HepG2 (cell line): ENCODE measurements around the gene CDC6. TPM values are rescaled to one million over a fixed set of nuclear protein-coding genes. Genes with fewer than 3 reads are reported as not detected.

Source experiments
- ATAC-seq: fragments of 200-7000 bp; cut with Tn5 transposase; 3 replicates; pipeline ENCODE4 v1.9.1; 2020; ENCODE audit warnings: mild to moderate bottlenecking, moderate library complexity
- BruUV-seq: library from RNA; stranded (reverse); fragments of 400-500 nt; replicated peaks from 2 replicates; lab custom pipeline; 2021; lab: Mats Ljungman, UMichigan
- CTCF ChIA-PET: fragments of 300-600 bp; formaldehyde crosslinking; extraction: SDS; loops from one replicate; lab custom pipeline; 2021; ENCODE audit warnings: low total read pairs, inconsistent platforms, low intra/inter-chr PET ratio; lab: Yijun Ruan, JAX
- POLR2A ChIA-PET: fragments of 350-600 bp; sonication (Branson Sonifier 250); formaldehyde crosslinking; loops from one replicate; lab custom pipeline; 2020; ENCODE audit warnings: antibody characterized with exemption, inconsistent platforms; lab: Yijun Ruan, JAX
- DNase-seq: peaks from one replicate; pipeline ENCODE4 v3.0.0-alpha.2; 2015; ENCODE audit warnings: low spot score
- FAIRE-seq: peaks from 3 replicates; lab custom pipeline; 2011; peaks lifted over from hg19 to GRCh38; lab: Jason Lieb, UNC
- H2AFZ ChIP-seq: one replicate; pipeline ENCODE4 v1.6.1; 2011; ENCODE audit warnings: low read length, inconsistent platforms
- H3K27ac ChIP-seq: fragments of 300-600 bp; 3 replicates; pipeline ENCODE4 v1.8.0; 2011; ENCODE audit warnings: mixed run types, mild to moderate bottlenecking, mixed read lengths, low read length, inconsistent platforms; ENCODE audit not compliant: insufficient read depth; ENCODE audit errors: extremely low read length
- H3K27me3 ChIP-seq, 2 experiments: fragments of 200-600 bp in 1 of 2; 2 replicates in 1 of 2; 3 replicates in 1 of 2; pipeline versions ENCODE4 v1.6.0 to v1.8.0; 2011; ENCODE audit warnings: low read length in 2 of 2, mild to moderate bottlenecking in 2 of 2, moderate library complexity in 2 of 2, inconsistent platforms in 1 of 2; ENCODE audit not compliant: insufficient read depth in 2 of 2, control insufficient read depth in 1 of 2
- H3K36me3 ChIP-seq, 2 experiments: fragments of 200-600 bp in 1 of 2; replicated peaks in 1 of 2; 2 replicates in 1 of 2; 3 replicates in 1 of 2; pipeline versions ENCODE4 v1.5.1 to v1.8.0; 2011; ENCODE audit warnings: low read length in 2 of 2, inconsistent platforms in 1 of 2; ENCODE audit not compliant: insufficient read depth in 2 of 2, control insufficient read depth in 1 of 2
- H3K4me1 ChIP-seq: 2 replicates; pipeline ENCODE4 v1.5.1; 2012; ENCODE audit warnings: low read length, inconsistent platforms; ENCODE audit not compliant: insufficient read depth
- H3K4me2 ChIP-seq: 2 replicates; pipeline ENCODE4 v1.6.0; 2011; ENCODE audit warnings: low read depth, low read length, inconsistent platforms
- H3K4me3 ChIP-seq, 3 experiments: fragments of 200-600 bp in 1 of 3; sonication (generic), shearing (Covaris generic) in 1 of 3; replicated peaks in 1 of 3; 2 replicates each; pipeline ENCODE4 v1.5.1; 2011 to 2016; ENCODE audit warnings: low read length in 3 of 3, inconsistent platforms in 2 of 3, low read depth in 2 of 3, mild to moderate bottlenecking in 2 of 3, control low read depth in 1 of 3, mixed read lengths in 1 of 3; ENCODE audit not compliant: insufficient read depth in 1 of 3
- H3K79me2 ChIP-seq: one replicate; pipeline ENCODE4 v1.6.1; 2011; ENCODE audit warnings: low read length, inconsistent platforms; ENCODE audit not compliant: insufficient read depth
- H3K9ac ChIP-seq: 2 replicates; pipeline ENCODE4 v1.6.0; 2011; ENCODE audit warnings: mild to moderate bottlenecking, low read depth, low read length, inconsistent platforms; ENCODE audit not compliant: insufficient read depth
- H3K9me3 ChIP-seq: 2 replicates; pipeline ENCODE4 v1.5.1; 2012; ENCODE audit warnings: mild to moderate bottlenecking, low read length
- H4K20me1 ChIP-seq: 2 replicates; pipeline ENCODE4 v1.6.0; 2011; ENCODE audit warnings: inconsistent platforms, mild to moderate bottlenecking, low read length, moderate library complexity; ENCODE audit not compliant: insufficient read depth
- ATF7 ChIP-seq, 2 experiments: fragments of 450-650 bp in 1 of 2; sonication (generic) in 1 of 2; formaldehyde crosslinking in 1 of 2; IDR thresholded peaks; 2 replicates each; pipeline versions ENCODE4 v1.4.0 to v1.6.1; 2016 to 2020; ENCODE audit warnings: antibody characterized with exemption in 1 of 2, mild to moderate bottlenecking in 1 of 2, missing genetic modification reagents in 1 of 2
- CREB1 ChIP-seq, 2 experiments: fragments of 450-650 bp in 1 of 2; IDR thresholded peaks; 2 replicates each; pipeline ENCODE4 v1.6.1; 2016 to 2017; ENCODE audit warnings: control low read depth in 1 of 2, mild to moderate bottlenecking in 1 of 2, missing compliant biosample characterization in 1 of 2, missing genetic modification characterization in 1 of 2
- NFE2L1 ChIP-seq: sonication (generic); formaldehyde crosslinking; IDR thresholded peaks from 2 replicates; pipeline ENCODE4 v1.4.0; 2020; ENCODE audit warnings: missing genetic modification reagents, mild to moderate bottlenecking, borderline replicate concordance
- NFE2L2 ChIP-seq: fragments of 150-350 bp; IDR thresholded peaks from 2 replicates; pipeline ENCODE4 v1.6.1; 2014; ENCODE audit warnings: low read length
- PAX8 ChIP-seq: sonication (generic); formaldehyde crosslinking; IDR thresholded peaks from 2 replicates; pipeline ENCODE4 v1.8.0; 2022; ENCODE audit warnings: mild to moderate bottlenecking, missing genetic modification reagents, borderline replicate concordance
- RFX1 ChIP-seq: fragments of 450-650 bp; IDR thresholded peaks from 2 replicates; pipeline ENCODE4 v1.6.1; 2017
- ZNF768 ChIP-seq: sonication (generic); formaldehyde crosslinking; IDR thresholded peaks from 2 replicates; pipeline ENCODE4 v1.4.0; 2020; ENCODE audit warnings: missing genetic modification reagents
- WGBS: methylation state at CpG from one replicate; pipeline ENCODE4 v1.1.6; 2017; ENCODE audit warnings: low lambda C conversion rate; 5-methylcytosine and 5-hydroxymethylcytosine counted together
- in situ Hi-C: cut with HindIII; loops from 2 replicates; pipeline ENCODE4 v1.10.0; 2017; ENCODE audit warnings: low pct_unique_long_range_greater_than_20kb; ENCODE audit not compliant: extremely low pct_ligation_motif_present
- intact Hi-C: fragments of 100-400 bp; cut with micrococcal nuclease; formaldehyde crosslinking; loops from one replicate; pipeline ENCODE4 v1.10.0; 2022; ENCODE audit not compliant: unreplicated experiment
- polyA plus RNA-seq, 8 experiments: library from polyadenylated mRNA; depleted of rRNA in 3 of 8; stranded (reverse) in 7 of 8; unstranded in 1 of 8; fragments of >200 nt; fragmentation: Illumina TruSeq in 4 of 8; extraction: Trizol in 4 of 8; gene quantifications; 2 replicates each; pipeline versions ENCODE4 v1.2.1 to v1.2.3, GENCODE V29; 2011 to 2016; ENCODE audit warnings: low read depth in 4 of 8, missing spikeins in 1 of 8, mixed read lengths in 1 of 8; ENCODE audit not compliant: insufficient read depth in 1 of 8
- total RNA-seq, 5 experiments: library from RNA; depleted of rRNA; stranded (reverse); fragments of >200 nt; fragmentation: Illumina TruSeq; extraction: Trizol; gene quantifications; 2 replicates each; pipeline ENCODE4 v1.2.3, GENCODE V29; 2016; ENCODE audit warnings: low read depth in 1 of 5

CDC6 gene
- total and polyA plus RNA-seq, 2 of the 13 experiments (the other 11 are each of a cell fraction or from before 2014, with no cell fraction given), result 17.4 to 114 TPM

DNA sequence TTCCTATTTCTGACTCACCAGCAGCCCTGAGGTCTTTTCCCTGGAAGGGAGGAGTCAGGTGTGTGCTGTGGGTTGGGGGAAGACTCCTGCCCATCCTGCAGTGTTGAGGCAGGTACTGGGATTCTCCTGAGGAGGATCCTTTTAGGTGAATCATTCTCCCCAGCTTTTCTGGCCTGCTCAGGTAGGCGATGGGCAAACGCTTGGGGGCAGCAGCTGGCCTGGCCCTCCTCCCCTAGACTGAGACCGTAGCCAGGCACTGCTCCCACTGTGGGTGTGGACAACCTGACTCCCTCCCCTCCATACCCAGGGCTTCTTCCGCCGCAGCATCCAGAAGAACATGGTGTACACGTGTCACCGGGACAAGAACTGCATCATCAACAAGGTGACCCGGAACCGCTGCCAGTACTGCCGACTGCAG, 61.8 kb downstream of the CDC6 start:
- no peak overlapping the region for H3K27ac ChIP-seq
- TF ChIP-seq NFE2L1 (0 out of 2 replicates have a peak, but pooled peaks have one; percentile 21), NFE2L2 (no peak)
- TF ChIP-seq, all 625 proteins: peak for 1
- Histone ChIP-seq H3K79me2 (peaks cover 17% of the 10 kb centered on the region), H3K4me3 (no peak overlapping the region), H2AFZ (no peak overlapping the region), H3K4me2 (no peak overlapping the region), H3K27me3 (no peaks in the 10 kb centered on the region), H3K4me1 (peaks cover 72% of the 10 kb centered on the region), H4K20me1 (no peaks in the 10 kb centered on the region; the same call in 1 of the 2 replicates), H3K9ac (no peak overlapping the region), H3K36me3 (peaks cover 26 to 38% of the 10 kb centered on the region in 2 experiments), H3K9me3 (no peaks in the 10 kb centered on the region)
- POLR2A ChIA-PET, result no interaction called here
- FAIRE-seq, result no peak
- CTCF ChIA-PET, result interaction anchor here (0.9 kb wide), 1 partner anchor 46 kb away, joined by 3 read pairs; no protein-coding TSS in a partner anchor
- no TSS peak for BruUV-seq
- no peak for DNase-seq
- intact Hi-C loops, result no loop called here
- 93% methylated on average over 10 of the region's 10 CpGs for WGBS
- in situ Hi-C loops, result no loop called here
- no peak for ATAC-seq

DNA sequence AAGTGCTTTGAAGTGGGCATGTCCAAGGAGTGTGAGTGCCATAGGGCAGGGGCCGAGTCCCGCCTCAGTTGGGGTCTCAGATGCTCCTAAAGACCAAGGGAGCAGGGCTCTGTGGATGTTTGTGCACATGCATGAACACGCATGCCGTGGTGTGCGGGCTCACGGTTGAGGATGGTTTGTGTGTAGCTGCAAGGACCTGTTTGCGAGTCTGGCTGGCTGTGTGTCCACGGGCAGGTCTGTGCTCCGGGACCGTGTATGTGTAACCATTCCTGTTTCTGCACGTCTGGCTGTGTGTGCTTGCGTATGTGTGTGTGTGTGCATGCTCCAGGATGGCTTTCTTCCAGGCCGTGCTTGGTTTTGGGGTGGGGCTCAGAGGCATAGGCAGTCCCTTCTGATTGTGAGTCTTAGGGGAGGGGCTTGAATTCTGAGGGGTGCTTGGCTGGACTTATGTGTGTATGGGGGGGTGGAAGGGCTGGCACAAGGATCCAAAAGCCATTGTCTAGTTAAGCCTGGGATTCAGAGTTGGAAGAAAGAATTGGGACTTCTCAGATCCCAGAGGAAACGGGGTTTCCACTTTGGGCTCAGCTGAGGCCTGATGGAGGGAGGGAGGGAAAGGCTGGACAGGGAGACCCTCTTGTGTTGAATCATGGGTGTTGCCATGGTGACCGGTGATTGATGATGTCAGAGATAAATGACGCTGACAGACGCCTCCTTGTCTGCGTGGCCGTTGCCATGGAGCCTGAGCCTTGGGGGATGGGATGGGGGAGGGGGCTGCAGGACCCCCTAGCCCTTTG, 62.4 kb downstream of the CDC6 start:
- WGBS, result 98% methylated on average over 19 of the region's 19 CpGs
- DNase-seq, result no peak
- Histone ChIP-seq H3K4me1 (peaks cover 72% of the 10 kb centered on the region), H3K79me2 (peaks cover 15% of the 10 kb centered on the region), H3K9me3 (no peaks in the 10 kb centered on the region)
- CTCF ChIA-PET, result interaction anchor here (0.9 kb wide), 1 partner anchor 47 kb away, joined by 3 read pairs; no protein-coding TSS in a partner anchor
- peak; percentile 31; the same call in 1 of the 2 replicates for TF ChIP-seq RFX1
- TF ChIP-seq PAX8 (CRISPR knock-in tag), result no peak
- peak; percentile 62 for TF ChIP-seq CREB1 (IDR thresholded peaks at IDR 0.05)
- no peak for TF ChIP-seq CREB1 (CRISPR knock-in tag; IDR thresholded peaks at IDR 0.05)
- TF ChIP-seq ZNF768 (CRISPR knock-in tag), result peak; percentile 47; the same call in 1 of the 2 replicates
- peak; percentile 26; the same call in 1 of the 2 replicates for TF ChIP-seq ATF7 (IDR thresholded peaks at IDR 0.05)
- TF ChIP-seq ATF7 (CRISPR knock-in tag; IDR thresholded peaks at IDR 0.05), result no peak
- TF ChIP-seq, all 625 proteins: peak for 4
- Histone ChIP-seq H3K27ac (no peak overlapping the region), H3K4me2 (no peak overlapping the region), H4K20me1 (no peaks in the 10 kb centered on the region), H3K27me3 (no peaks in the 10 kb centered on the region), H3K9ac (no peak overlapping the region), H3K4me3 (no peak overlapping the region), H2AFZ (no peak overlapping the region), H3K36me3 (peaks cover 27 to 38% of the 10 kb centered on the region in 2 experiments)
- intact Hi-C loops (no loop called here), in situ Hi-C loops (loop anchor here (5.0 to 10.0 kb wide), 2 partner anchors 33 to 145 kb away; no protein-coding TSS in a partner anchor)
- no peak for ATAC-seq
- BruUV-seq, result no TSS peak
- POLR2A ChIA-PET, result interaction anchor here (3.2 kb wide), 1 partner anchor 8 kb away, joined by 25 read pairs; no protein-coding TSS in a partner anchor
- FAIRE-seq, result no peak
